Nasal cavity respiratory epithelium epithelial cell of viscerocranial mucosa (primary cell): Measurements from ENCODE around the gene ITPA. TPM values are rescaled to one million over a fixed set of nuclear protein-coding genes. Genes with fewer than 3 reads are reported as not detected.

Experiments used
- total RNA-seq: library from RNA; depleted of rRNA; stranded (reverse); fragments of >200 nt; gene quantifications from 2 replicates; pipeline ENCODE4 v1.2.3, GENCODE V29; 2014

ITPA gene
- total RNA-seq, result 20.7 and 35.2 TPM in 2 replicates

DNA sequence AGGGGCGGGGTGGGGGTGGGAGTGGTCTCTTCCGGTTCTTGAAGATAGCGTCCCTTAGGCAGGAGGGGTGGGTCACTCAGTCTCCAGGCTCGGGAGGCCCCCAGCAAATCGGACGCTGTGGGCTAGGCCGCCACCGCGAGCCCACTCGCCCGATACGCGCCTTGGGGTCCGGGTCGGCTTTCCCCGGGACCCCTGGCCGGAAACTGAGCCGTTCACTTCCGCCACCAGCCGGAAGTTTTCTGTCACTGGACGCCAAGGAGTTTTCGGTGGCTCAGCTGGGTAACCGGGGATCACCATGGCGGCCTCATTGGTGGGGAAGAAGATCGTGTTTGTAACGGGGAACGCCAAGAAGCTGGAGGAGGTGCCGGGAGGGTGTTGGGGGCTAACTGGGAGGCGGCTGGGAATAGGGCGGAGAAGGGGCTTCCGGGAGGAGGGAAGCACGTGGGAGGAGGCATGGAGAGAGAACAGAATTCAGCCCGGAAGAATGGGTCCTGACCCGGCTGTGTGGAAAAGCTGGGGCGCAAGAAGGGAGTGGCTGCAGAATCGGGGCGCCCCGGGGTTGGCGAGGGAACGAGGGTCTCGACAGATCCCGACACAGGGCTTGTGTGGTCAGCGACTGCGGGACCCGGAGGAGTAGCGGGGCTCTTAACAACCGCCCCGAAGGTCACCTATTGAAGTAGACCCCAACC lies at the start of gene ITPA:
Gene ITPA, plus strand, starts transcription at position 242 of the 689 bp plus-strand sequence. Its CDS starts 54 bp downstream, at position 296.

DNA sequence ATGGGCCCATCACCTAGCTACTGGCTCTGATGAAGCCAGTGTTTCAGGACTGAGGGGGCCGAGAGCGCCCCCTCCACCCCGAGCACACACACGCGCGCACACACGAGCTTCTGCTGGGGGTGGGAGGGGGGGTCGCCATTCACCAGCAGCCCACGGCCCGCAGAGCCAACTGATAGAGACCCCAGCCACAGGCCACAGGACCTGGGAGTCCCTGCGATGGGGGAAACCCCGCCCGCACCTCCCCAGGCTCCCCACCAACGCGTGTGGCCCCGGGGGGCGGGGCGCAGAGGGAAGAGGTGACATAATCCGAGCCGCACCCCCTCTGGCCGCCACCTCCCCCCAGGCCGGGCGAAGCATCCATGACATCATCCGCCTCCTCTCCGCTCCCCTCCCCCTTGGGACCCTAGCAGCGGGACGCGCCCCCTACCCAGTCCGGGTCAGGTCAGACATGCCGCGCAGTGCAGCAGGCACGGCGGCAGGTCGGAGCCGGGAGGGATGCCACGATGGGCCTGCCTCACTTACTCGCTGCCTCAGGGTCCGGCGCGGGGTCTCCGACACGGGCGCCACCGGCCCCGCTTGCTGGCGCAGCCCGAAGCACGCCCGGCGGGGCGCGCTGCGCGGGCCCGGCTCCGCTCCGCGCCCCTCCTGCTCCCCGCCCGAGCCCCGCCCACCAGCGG lies 36.2 kb upstream of the ITPA start, which contains the start of gene LZTS3:
Gene LZTS3, minus strand, starts transcription at position 617 of the 677 bp plus-strand sequence. CDS start 6,386 bp downstream, outside the sequence.

DNA sequence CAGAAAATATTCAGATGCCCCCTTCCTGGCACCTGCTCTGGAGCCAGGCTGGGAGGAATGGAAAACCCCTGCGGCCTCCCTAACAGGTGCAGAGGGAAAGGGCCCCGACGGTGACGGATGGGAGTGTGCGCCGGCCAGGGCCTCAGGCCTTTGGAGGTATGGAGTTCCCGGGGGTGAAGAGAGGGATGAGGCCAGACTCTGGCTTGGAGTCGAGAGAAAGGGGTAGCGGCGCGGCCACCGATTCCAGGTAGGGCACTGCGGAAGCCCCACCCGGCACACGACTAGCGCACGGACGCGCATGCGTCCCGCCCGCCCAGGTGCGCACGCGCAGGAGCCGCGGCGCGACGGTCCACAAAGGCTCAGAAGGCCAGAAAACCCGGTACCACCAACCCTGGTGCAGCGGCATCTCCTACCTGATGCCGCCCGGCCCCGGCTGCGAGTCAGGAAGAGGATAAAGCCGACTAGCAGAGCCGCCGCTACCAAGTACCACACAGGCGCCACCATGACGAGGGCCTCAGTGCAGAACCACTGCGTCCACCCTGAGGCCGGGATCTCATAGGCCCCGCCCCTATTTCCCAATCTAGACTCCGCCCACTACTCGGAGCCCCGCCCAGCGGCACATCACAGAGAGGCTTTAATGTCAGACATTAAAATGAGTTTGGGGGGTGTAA lies 5.0 kb upstream of the ITPA start, which contains the start of gene DDRGK1:
Gene DDRGK1, minus strand, starts transcription at position 559 of the 671 bp plus-strand sequence. Its CDS starts 55 bp downstream, at position 504.

DNA sequence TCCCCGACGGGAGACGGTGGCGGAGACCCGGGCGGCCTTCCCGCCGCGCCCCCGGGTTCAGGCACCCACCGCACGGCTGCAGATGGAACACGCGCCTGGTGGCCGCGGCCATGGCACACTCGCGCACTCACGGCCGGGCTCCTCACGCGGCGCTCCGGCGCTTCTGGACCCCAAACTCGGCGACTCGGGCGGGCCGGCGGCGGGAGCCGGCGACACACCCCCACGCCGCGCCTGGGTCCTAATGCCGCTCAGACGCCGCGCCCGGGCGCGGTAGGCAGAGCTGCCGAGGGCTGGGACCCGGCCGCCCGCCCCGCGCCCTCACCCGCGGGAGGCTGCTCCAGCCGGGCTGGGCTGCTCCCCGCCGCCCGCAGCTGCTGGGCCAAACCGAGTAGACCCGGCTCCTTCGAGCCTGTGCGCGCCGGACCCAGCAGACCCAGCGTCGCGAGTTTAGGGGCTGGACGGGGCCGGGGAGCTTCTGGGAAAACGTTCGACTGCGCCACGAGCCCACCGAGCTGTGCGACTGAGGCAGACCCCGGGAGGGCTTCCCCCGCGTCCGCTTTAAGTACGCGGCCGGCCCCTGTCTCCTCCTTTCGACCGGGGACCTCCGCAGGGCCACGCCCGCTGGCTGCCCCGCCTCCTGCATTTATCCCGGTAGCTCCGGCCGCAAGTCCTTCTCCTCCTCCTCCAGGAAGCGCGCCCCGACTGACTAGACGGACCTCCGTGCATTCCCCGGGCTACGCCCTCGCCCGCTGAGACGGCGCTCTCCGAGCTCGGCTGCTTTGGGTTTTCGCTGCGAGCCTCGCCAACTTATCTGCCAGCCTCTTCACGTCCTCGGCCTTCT lies 29.9 kb downstream of the ITPA start, which contains the start of gene SLC4A11:
Gene SLC4A11, minus strand, starts transcription at position 165 of the 841 bp plus-strand sequence. Its CDS starts 53 bp downstream, at position 112.

Other genes with a start within 250 kb of the ITPA start
- 0.14 TPM in 1 of 2 replicates, not detected in the other for gene GNRH2, start 165.9 kb upstream of the ITPA start, total RNA-seq
- gene MRPS26, start 163.4 kb upstream of the ITPA start, total RNA-seq, result 46.5 and 72.8 TPM in 2 replicates
- not detected in 2 replicates for gene OXT, start 137.9 kb upstream of the ITPA start, total RNA-seq
- not detected in 2 replicates for gene AVP, start 124.8 kb upstream of the ITPA start, total RNA-seq
- 15.4 and 23.8 TPM in 2 replicates for gene FASTKD5, start 49.6 kb upstream of the ITPA start, total RNA-seq
- 2.4 TPM in 2 replicates for gene UBOX5, start 49.6 kb upstream of the ITPA start, total RNA-seq
- gene LZTS3, start 35.9 kb upstream of the ITPA start, total RNA-seq, result 13.5 and 14.4 TPM in 2 replicates
- 43.7 and 45.3 TPM in 2 replicates for gene DDRGK1, start 4.8 kb upstream of the ITPA start, total RNA-seq
- gene SLC4A11, start 29.7 kb downstream of the ITPA start, total RNA-seq, result 4.1 and 5.1 TPM in 2 replicates
- 6.5 and 19.9 TPM in 2 replicates for gene DNAAF9, start 198.2 kb downstream of the ITPA start, total RNA-seq